ENCODE measurements around the gene NFATC2. TPM values are rescaled to one million over a fixed set of nuclear protein-coding genes. Genes with fewer than 3 reads are reported as not detected.

The NFATC2 gene
- total and polyA plus RNA-seq, 2 of the 8 experiments (the other 6 are each of a cell fraction or from before 2014, with no cell fraction given), result 0.27 to 0.91 TPM

GRCh38 chr20:51393571-51393970 is 148.9 kb downstream of the NFATC2 start (continued):
- no peak for TF ChIP-seq GABPA (IDR thresholded peaks at IDR 0.05; ENCODE audit: borderline replicate concordance, insufficient read depth, low read length)
- TF ChIP-seq SP2 (IDR thresholded peaks at IDR 0.05; ENCODE audit: low read length), result no peak
- TF ChIP-seq SIX5 (IDR thresholded peaks at IDR 0.05; ENCODE audit: low read depth, low read length), result no peak
- TF ChIP-seq KDM1A (IDR thresholded peaks at IDR 0.05; ENCODE audit: borderline replicate concordance, low read length), result no peak
- no peak for TF ChIP-seq POLR2A (IDR thresholded peaks at IDR 0.05; ENCODE audit: control extremely low read depth in 1 of 2, low read depth in 2 of 2, low read length in 2 of 2)
- no peak for TF ChIP-seq TEAD4 (IDR thresholded peaks at IDR 0.05; ENCODE audit: low read depth, low read length)
